PFSK-1 (cell line): ENCODE measurements around the gene NIM1K.

Source experiments
- FOXP2 ChIP-seq: optimal IDR thresholded peaks from 2 replicates; pipeline ENCODE3; 2011; ENCODE audit warnings: borderline replicate concordance, control low read depth, inconsistent platforms; ENCODE audit not compliant: insufficient read depth; ENCODE audit errors: extremely low read length, extremely low read depth
- POLR2AphosphoS5 ChIP-seq: IDR thresholded peaks from 2 replicates; pipeline ENCODE4 v1.6.1; 2012; ENCODE audit warnings: low read depth, mild to moderate bottlenecking, control low read depth, low read length, moderate library complexity
- SIN3A ChIP-seq: IDR thresholded peaks from 2 replicates; pipeline ENCODE4 v1.6.1; 2012; ENCODE audit warnings: mild to moderate bottlenecking, low read length, moderate library complexity, borderline replicate concordance; ENCODE audit not compliant: insufficient read depth
- TAF1 ChIP-seq: IDR thresholded peaks from 2 replicates; pipeline ENCODE4 v1.6.1; 2012; ENCODE audit warnings: low read length, control low read depth, borderline replicate concordance; ENCODE audit not compliant: insufficient read depth
- TF ChIP-seq, protein P1 (sequence below), 2 experiments: IDR thresholded peaks; 2 replicates each; pipeline versions ENCODE4 v1.6.1 to v1.8.0; 2011 to 2012; ENCODE audit warnings: low read depth in 2 of 2, low read length in 2 of 2, control low read depth in 1 of 2, inconsistent platforms in 1 of 2, mild to moderate bottlenecking in 1 of 2, moderate library complexity in 1 of 2; ENCODE audit not compliant: insufficient read depth in 1 of 2

NIM1K gene

DNA sequence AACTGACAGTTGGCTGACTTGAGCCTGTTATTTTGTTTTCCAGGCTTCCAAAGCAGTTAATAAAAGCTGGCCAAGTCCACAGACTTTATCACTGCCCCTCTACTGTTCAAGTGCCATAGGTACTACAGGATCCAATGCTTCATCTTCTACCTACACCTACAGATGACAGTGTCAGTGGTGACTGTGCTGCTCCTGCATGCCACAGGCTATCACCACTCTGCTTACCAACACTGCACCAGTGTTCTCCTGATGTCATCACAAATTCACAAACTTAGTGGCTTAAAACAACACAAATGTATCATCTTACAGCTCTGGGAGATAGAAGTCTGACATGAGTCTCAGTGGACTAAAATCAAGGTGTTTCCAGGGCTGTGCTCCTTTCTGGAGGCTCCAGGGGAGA lies 94.6 kb downstream of the NIM1K start:
- TF ChIP-seq POLR2AphosphoS5 (no peak), SIN3A (no peak), FOXP2 (no peak), TAF1 (no peak)
- TF ChIP-seq, protein P1, sequence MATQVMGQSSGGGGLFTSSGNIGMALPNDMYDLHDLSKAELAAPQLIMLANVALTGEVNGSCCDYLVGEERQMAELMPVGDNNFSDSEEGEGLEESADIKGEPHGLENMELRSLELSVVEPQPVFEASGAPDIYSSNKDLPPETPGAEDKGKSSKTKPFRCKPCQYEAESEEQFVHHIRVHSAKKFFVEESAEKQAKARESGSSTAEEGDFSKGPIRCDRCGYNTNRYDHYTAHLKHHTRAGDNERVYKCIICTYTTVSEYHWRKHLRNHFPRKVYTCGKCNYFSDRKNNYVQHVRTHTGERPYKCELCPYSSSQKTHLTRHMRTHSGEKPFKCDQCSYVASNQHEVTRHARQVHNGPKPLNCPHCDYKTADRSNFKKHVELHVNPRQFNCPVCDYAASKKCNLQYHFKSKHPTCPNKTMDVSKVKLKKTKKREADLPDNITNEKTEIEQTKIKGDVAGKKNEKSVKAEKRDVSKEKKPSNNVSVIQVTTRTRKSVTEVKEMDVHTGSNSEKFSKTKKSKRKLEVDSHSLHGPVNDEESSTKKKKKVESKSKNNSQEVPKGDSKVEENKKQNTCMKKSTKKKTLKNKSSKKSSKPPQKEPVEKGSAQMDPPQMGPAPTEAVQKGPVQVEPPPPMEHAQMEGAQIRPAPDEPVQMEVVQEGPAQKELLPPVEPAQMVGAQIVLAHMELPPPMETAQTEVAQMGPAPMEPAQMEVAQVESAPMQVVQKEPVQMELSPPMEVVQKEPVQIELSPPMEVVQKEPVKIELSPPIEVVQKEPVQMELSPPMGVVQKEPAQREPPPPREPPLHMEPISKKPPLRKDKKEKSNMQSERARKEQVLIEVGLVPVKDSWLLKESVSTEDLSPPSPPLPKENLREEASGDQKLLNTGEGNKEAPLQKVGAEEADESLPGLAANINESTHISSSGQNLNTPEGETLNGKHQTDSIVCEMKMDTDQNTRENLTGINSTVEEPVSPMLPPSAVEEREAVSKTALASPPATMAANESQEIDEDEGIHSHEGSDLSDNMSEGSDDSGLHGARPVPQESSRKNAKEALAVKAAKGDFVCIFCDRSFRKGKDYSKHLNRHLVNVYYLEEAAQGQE (IDR thresholded peaks at IDR 0.05; ENCODE audit: insufficient read depth in 1 of 2, low read depth in 2 of 2, low read length in 2 of 2): no peak

DNA sequence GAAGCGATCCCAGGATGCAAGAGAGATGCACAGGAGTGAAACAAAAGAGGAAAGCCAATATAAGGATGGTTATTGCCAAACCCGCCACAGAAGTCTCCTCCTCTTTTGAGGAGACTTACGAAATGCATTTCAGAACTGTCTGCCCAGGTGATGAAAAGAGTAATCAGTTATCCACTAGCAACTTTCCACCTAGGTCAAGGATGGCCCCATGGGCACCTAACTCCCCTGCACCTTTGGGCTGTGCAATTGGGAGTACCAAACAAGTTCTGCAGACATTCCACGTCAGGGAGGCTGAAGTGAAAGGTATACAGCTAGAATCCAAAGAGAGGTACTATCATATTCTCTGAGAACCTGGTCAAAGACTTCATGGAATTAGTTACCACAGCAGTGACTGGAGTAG lies 95.5 kb downstream of the NIM1K start:
- TF ChIP-seq SIN3A (no peak), FOXP2 (no peak), POLR2AphosphoS5 (no peak), TAF1 (no peak)
- TF ChIP-seq, protein P1 (IDR thresholded peaks at IDR 0.05; ENCODE audit: insufficient read depth in 1 of 2, low read depth in 2 of 2, low read length in 2 of 2): no peak

DNA sequence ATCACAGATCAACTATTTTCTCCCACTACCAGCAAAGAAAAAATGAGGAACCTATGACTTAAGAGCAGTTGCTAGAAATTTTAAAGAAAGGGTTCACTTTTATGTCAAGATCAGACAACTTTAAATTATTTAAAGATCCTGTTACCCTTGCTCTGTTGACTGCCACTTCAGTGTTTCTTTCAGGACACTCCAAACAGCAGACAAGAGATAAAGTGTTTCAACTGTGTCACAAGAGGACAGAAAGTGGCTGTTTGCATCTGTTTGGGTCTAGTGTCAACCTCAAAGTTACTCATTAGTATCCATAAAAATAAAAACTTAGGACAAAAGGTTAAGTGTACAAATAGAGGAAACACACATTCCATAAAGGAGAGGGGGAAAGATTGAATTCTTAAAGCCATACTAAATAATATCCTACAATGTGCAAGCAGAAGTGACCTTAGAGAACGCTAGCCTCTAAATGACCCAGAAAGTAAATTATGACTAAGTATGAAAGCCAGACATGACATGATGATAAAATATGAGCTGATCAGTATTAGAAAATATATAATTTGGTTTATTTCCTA lies 96.3 kb downstream of the NIM1K start:
- TF ChIP-seq POLR2AphosphoS5: no peak
- TF ChIP-seq TAF1: no peak
- no peak for TF ChIP-seq FOXP2
- TF ChIP-seq, protein P1 (IDR thresholded peaks at IDR 0.05; ENCODE audit: insufficient read depth in 1 of 2, low read depth in 2 of 2, low read length in 2 of 2): no peak

DNA sequence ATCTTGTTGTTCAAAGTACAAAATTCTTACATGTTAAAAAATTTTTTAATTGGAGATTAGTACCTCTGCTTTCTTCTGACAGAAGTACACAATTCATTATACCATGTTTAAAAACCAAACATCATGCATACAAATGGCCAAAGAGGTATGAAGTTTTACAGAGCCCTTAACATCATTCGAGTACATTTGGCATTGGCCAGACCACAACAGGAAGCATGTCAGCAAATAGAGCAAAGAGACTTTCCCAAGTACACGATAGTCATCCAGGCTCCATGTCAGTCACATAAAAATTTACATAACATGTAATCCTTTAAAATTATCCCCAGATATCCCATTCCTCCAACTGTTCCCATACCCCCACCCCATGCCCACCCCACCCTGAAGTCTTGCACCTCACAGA lies 98.7 kb downstream of the NIM1K start:
- TF ChIP-seq FOXP2 (no peak), TAF1 (no peak), POLR2AphosphoS5 (no peak), SIN3A (no peak)
- TF ChIP-seq, protein P1 (IDR thresholded peaks at IDR 0.05; ENCODE audit: insufficient read depth in 1 of 2, low read depth in 2 of 2, low read length in 2 of 2): no peak

DNA sequence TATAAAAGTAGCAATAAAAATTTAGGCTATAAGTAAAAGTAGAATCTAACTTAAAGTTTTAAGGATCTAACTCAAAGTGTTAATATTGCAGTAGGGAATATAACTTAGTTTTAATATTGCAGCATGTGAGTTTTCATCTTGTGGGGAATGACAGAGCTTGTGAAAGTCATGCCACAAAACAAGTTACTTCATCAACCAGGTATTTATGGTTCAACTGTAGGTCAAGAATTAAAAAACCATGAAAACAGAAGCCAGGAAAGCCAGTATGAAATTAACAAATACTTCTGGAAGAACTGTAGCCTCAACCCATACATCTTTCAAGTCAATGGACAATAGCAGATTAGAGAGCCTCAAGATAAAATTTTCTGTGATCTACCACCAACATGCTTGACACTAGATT lies 102.2 kb downstream of the NIM1K start:
- TF ChIP-seq SIN3A (no peak), POLR2AphosphoS5 (no peak), FOXP2 (no peak), TAF1 (no peak)
- TF ChIP-seq, protein P1 (IDR thresholded peaks at IDR 0.05; ENCODE audit: insufficient read depth in 1 of 2, low read depth in 2 of 2, low read length in 2 of 2): no peak
